HG02943 (cell line): ENCODE measurements around the gene ZFPM1.

Experiments
- ATAC-seq: cut with Tn5 transposase; IDR thresholded peaks from one replicate; pipeline ENCODE4 v1.9.1; 2021; ENCODE audit warnings: mild to moderate bottlenecking, low read depth, moderate library complexity; ENCODE audit not compliant: unreplicated experiment

Gene ZFPM1

GRCh38 chr16:88535191-88535856 lies 82.2 kb downstream of the ZFPM1 start:
- no peak for ATAC-seq

GRCh38 chr16:88535857-88536222 lies 82.8 kb downstream of the ZFPM1 start:
- no peak for ATAC-seq

- ATAC-seq, result no peak
These were observed 83.4 kb downstream of the ZFPM1 start for GRCh38 chr16:88536510-88536909.

GRCh38 chr16:88536971-88537751 lies 84.1 kb downstream of the ZFPM1 start:
- no peak for ATAC-seq

DNA sequence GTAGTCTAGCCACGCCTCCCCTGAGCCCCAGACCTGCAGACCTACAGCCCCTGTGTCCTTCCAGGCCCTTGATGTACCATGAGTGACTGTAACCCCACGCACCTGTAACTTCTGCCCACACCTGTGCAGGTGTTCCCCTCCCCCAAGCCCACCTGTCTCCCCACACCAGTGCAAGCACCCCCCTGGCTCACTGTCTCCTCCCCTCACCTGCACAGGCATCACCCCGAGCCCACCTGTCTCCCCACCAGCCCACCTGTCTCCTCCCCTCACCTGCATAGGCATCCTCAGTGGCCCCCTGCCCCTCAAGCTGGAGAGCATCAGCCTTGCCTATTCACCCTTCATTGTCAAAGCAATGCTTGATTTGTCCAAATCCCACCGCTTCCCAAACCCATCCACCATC lies 84.8 kb downstream of the ZFPM1 start:
- ATAC-seq, result no peak

- no peak for ATAC-seq
These were observed 85.4 kb downstream of the ZFPM1 start for GRCh38 chr16:88538366-88539060.

GRCh38 chr16:88539261-88539651 lies 86.2 kb downstream of the ZFPM1 start:
- no peak for ATAC-seq

DNA sequence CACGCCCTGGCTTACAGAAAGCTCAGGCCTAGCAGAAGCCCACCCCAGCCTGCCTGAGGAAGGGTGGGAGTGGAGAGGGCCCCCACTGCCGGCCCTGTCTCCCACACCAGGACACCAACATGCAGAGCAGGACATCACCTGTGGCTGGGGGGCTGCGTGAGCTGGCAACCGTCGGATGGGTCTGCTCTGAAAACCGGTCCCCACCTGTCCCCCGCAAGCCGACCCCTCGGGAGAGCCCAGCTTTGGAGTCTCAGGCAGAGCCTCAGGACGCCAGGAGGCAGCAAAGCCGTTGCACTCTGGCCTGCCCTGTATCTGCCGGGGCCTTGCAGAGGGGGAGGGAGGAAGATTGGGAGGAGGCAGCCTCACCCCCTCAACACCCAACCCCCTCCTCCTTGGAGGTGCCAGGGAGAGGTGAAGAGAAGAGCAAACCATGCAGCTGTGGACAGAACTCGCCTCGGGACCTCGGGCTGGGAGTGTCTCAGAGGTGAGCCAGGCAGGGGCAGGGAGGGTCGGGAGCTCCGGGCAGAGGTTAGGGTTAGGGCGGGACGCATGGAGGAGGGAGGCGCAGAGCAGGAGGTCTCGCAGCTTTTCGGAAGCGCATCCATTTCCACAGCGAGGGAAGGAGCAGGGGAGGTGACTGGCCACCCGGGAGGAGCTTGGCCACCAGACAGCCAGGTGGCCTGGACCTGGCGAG lies 86.7 kb downstream of the ZFPM1 start:
- no peak for ATAC-seq

DNA sequence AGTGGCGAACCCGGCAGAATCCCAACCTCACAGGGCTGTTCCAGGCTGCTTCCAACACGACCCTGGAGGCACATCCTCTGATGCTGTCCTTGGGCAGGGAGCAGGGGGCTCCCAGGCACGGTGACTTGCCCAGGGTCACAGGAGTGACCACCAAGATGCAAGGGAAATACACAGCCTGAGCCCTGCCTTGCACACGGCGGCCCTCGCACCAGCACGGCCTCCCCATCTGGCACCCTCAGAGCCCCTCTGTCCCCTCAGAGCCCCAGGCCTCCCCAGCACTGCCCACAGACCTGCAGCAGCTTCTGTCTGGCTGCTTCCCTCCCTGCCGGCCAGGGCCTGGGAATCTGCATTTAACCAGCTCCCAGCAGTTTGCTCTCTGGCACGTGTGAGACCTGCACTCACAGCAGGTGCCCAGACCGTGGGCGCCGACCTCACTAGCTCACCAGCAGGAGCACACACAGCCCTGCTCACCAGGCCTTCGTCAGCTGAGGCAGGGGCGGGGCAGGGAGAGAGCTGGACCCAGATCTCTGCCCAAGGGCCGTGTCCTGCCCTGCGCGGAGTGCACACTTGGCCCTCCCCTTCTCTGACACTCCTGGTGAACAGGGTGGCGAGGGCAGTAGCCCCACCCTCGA lies 87.4 kb downstream of the ZFPM1 start:
- no peak for ATAC-seq

- ATAC-seq, result no peak
These were observed 88.9 kb downstream of the ZFPM1 start for GRCh38 chr16:88541831-88542616.

DNA sequence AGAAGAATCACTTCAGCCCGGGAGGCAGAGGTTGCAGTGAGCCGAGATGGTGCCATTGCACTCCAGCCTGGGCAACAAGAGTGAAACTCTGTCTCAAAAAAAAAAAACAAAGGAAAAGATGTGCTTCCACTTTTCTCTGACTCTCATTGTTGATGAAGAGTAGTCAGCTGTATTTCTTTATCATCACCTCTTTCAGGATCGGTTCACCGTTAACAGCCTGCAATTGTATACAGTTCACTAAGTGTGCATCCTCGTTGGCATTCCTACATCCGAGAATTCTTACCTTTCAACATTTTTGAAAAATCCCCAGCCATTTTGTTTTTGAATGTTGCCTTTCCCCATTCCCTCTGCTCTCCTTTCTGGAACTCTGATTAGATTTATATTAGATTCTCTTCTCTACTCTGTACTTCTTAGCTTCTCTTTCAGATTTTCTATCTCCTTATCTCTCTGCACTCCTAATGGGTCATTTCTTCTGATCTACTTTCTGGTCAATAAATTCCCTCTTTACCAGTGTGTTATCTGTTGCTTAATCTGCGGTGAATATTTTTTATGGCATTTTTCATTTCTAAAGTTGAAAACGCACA lies 90.2 kb downstream of the ZFPM1 start:
- ATAC-seq, result no peak

- no peak for ATAC-seq
These were observed 92.7 kb downstream of the ZFPM1 start for GRCh38 chr16:88545781-88546180.

- ATAC-seq, result no peak
These were observed 95.2 kb downstream of the ZFPM1 start for GRCh38 chr16:88548131-88548874.

- no peak for ATAC-seq
These were observed 95.9 kb downstream of the ZFPM1 start for GRCh38 chr16:88548985-88549384.

DNA sequence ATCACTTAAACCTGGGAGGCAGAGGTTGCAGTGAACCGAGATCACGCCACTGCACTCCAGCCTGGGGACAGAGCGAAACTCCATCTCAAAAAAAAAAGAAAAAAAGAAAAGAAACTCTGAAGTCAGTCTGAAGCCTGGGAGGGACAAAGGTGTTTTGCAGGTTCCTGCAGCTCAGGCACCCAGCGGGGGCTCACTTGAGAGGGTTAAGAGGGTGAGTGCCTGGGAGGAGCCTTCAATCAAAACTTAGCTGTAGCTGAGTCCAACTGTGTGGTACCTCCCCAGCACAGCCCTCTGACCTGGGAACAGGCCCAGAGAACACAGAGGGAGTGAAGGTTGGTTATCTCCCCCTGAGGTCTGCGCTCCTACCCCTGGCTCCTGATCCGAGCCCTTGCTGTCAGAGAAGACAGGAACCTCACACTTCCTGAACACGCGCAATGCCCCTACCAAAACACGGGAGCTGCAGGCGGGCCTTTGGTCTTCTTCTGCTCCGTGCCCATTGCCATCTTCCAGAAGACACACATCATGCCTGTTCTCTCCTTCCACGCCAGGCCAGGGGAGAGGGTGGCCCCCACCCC lies 96.7 kb downstream of the ZFPM1 start:
- no peak for ATAC-seq

GRCh38 chr16:88550246-88550661 lies 97.2 kb downstream of the ZFPM1 start:
- ATAC-seq, result no peak

GRCh38 chr16:88552166-88552565 lies 99.1 kb downstream of the ZFPM1 start:
- no peak for ATAC-seq

DNA sequence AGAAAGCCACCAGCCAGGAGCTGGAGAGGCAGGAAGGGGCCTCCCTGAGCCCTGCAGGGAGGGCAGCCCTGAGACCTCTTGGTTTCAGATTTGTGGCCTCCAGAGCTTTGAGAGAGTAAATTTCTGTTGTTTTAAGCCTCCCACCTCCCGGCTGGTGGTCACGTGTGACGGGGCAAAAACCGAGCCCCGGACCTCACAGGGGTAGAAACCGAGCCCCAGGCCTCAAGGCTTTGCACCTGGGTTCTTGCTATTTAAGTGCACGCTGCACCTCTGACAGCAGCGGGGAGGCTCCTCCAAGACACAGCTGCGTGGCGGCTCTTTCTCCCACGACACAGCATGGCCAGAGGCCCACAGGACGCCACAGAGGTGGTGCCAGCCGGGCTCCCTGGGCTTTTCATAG lies 99.7 kb downstream of the ZFPM1 start:
- no peak for ATAC-seq
